Body of pancreas (tissue), 4 donors: ENCODE results near the gene AQP12B.

Experiments
- CTCF ChIP-seq, 7 experiments: fragments of 450-650 bp in 4 of 7; fragments of 200-600 bp in 3 of 7; sonication (generic) in 3 of 7; IDR thresholded peaks; one replicate each; pipeline ENCODE4 v1.5.1; 2016 to 2019; ENCODE audit warnings: antibody characterized with exemption in 7 of 7
- POLR2A ChIP-seq, 3 donors: fragments of 450-650 bp; IDR thresholded peaks; one replicate each; pipeline ENCODE4 v1.6.1; 2016; ENCODE audit warnings: antibody characterized with exemption in 3 of 3, mild to moderate bottlenecking in 2 of 3

DNA sequence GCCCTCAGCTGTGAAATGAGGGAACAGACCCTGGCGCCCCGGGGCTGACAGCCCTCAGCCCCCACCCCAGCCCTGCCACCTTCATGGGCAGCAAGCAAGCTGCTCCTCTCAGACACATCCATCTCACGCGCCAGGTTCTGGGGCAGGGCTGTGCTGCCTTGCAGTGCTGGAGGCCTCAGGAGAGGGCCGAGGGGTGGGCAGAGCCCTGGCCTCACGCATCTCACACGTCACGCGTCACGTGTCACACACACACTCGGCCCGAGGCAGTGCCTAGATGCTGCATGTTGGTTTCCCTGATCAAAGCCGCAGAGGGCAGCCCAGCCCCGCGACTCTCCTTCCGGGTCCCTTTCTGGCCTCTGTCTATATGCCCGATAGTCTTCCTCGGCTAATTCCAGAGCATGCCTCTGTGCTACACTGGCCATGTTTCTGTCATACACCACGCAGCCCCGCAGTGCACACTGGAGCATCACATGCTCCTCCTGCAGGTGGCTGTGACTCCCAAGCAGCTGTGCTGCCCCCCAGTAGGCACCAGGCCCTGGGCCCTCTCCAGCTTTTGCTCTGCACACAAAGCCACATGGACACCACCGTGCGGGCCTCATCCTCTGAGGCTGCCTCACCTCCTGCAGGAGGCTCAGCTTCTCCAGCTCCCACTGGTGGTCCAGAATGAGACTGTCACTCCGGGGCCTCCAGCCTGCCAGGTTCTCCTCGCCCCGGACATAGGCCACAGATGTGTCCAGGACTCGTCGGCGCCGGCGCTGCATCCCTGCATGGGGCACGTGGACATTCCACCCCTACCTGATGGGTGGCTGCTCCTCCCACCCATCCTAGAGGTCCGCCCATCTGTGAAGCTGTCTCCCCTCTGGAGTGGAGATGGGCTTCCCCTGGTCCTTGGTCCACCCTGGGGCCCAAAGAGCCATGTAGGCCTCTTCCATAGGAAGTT lies 40.4 kb upstream of the AQP12B start:
- TF ChIP-seq CTCF (IDR thresholded peaks at IDR 0.05) (no peak), POLR2A (IDR thresholded peaks at IDR 0.05) (no peak)
